ENCODE data around the gene NXPH4. TPM values are rescaled to one million over a fixed set of nuclear protein-coding genes. Genes with fewer than 3 reads are reported as not detected.

Gene NXPH4
- total RNA-seq, 6 donors from 2014 or later = 0.20 to 0.94 (median 0.22) TPM; not detected in 3

DNA sequence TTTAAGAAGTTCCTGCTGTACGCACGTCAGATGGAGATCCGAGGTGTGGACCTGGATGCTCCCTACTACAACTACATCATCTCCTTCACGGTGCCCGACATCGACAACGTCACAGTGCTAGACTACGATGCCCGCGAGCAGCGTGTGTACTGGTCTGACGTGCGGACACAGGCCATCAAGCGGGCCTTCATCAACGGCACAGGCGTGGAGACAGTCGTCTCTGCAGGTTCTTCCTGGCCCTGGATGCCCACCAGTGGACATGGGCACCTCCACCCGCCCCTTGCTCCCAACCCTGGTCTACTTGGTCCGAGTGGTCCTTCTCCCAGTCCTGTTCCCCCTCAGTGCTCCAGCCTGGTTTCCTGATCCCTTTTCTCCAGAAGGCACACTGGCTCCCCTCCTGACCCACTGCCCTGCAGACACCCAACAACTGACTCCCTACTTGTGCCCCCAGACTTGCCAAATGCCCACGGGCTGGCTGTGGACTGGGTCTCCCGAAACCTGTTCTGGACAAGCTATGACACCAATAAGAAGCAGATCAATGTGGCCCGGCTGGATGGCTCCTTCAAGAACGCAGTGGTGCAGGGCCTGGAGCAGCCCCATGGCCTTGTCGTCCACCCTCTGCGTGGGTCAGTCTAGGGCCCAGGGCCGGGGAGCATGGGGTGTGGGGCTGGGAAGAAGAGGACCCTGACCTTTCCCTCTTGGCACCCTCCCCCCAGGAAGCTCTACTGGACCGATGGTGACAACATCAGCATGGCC, 37.1 kb upstream of the NXPH4 start:
- no peak overlapping the region for H3K27ac ChIP-seq
- TF ChIP-seq, protein P1, sequence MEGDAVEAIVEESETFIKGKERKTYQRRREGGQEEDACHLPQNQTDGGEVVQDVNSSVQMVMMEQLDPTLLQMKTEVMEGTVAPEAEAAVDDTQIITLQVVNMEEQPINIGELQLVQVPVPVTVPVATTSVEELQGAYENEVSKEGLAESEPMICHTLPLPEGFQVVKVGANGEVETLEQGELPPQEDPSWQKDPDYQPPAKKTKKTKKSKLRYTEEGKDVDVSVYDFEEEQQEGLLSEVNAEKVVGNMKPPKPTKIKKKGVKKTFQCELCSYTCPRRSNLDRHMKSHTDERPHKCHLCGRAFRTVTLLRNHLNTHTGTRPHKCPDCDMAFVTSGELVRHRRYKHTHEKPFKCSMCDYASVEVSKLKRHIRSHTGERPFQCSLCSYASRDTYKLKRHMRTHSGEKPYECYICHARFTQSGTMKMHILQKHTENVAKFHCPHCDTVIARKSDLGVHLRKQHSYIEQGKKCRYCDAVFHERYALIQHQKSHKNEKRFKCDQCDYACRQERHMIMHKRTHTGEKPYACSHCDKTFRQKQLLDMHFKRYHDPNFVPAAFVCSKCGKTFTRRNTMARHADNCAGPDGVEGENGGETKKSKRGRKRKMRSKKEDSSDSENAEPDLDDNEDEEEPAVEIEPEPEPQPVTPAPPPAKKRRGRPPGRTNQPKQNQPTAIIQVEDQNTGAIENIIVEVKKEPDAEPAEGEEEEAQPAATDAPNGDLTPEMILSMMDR (IDR thresholded peaks at IDR 0.05) = no peak
- TF ChIP-seq EP300 (IDR thresholded peaks at IDR 0.05) (no peak), POLR2A (IDR thresholded peaks at IDR 0.05) (no peak), POLR2AphosphoS5 (IDR thresholded peaks at IDR 0.05) (no peak)
- no peak overlapping the region for H3K4me3 ChIP-seq
- H3K27me3 ChIP-seq = no peaks in the 10 kb centered on the region
- DNase-seq = no peak
- H3K36me3 ChIP-seq = peaks cover 12 to 72% (median 51%) of the 10 kb centered on the region in 4 donors
- 91 to 92% methylated on average over 14 to 23 of the region's 27 CpGs for WGBS, 2 donors
- ATAC-seq (ENCODE audit: low FRiP score in 2 of 2) = no peak
- H3K9me3 ChIP-seq = no peaks in the 10 kb centered on the region
- no peaks in the 10 kb centered on the region for H3K4me1 ChIP-seq

- 93 to 96% methylated on average over 16 to 20 of the region's 20 CpGs for WGBS, 2 donors
- no peaks in the 10 kb centered on the region for H3K27me3 ChIP-seq
- H3K36me3 ChIP-seq = peaks cover 12 to 77% (median 60%) of the 10 kb centered on the region in 4 donors
- ATAC-seq (ENCODE audit: low FRiP score in 2 of 2) (no peak), DNase-seq (peak in 1 of 2 donors; percentile 84)
- no peaks in the 10 kb centered on the region for H3K9me3 ChIP-seq
- H3K4me3 ChIP-seq = no peak overlapping the region
- no peak overlapping the region for H3K27ac ChIP-seq
- TF ChIP-seq POLR2AphosphoS5 (IDR thresholded peaks at IDR 0.05) (no peak), EP300 (IDR thresholded peaks at IDR 0.05) (no peak), POLR2A (IDR thresholded peaks at IDR 0.05) (no peak)
- TF ChIP-seq, protein P1 (IDR thresholded peaks at IDR 0.05) = no peak
- H3K4me1 ChIP-seq = no peaks in the 10 kb centered on the region
Measured at GRCh38 chr12:57180321-57180989, 36.1 kb upstream of the NXPH4 start.

GRCh38 chr12:57181072-57181471, 35.5 kb upstream of the NXPH4 start:
- no peak for DNase-seq
- Histone ChIP-seq H3K4me3 (no peak overlapping the region), H3K27ac (no peak overlapping the region), H3K9me3 (no peaks in the 10 kb centered on the region), H3K36me3 (peaks cover 10 to 82% (median 64%) of the 10 kb centered on the region in 4 donors), H3K27me3 (no peaks in the 10 kb centered on the region), H3K4me1 (no peaks in the 10 kb centered on the region)
- no peak for TF ChIP-seq POLR2A (IDR thresholded peaks at IDR 0.05)
- TF ChIP-seq, protein P1 (IDR thresholded peaks at IDR 0.05) = no peak
- TF ChIP-seq EP300 (IDR thresholded peaks at IDR 0.05) = no peak
- TF ChIP-seq POLR2AphosphoS5 (IDR thresholded peaks at IDR 0.05) = no peak
- no peak for ATAC-seq (ENCODE audit: low FRiP score in 2 of 2)
- 70 to 88% methylated on average over 4 to 9 of the region's 9 CpGs for WGBS, 2 donors

DNA sequence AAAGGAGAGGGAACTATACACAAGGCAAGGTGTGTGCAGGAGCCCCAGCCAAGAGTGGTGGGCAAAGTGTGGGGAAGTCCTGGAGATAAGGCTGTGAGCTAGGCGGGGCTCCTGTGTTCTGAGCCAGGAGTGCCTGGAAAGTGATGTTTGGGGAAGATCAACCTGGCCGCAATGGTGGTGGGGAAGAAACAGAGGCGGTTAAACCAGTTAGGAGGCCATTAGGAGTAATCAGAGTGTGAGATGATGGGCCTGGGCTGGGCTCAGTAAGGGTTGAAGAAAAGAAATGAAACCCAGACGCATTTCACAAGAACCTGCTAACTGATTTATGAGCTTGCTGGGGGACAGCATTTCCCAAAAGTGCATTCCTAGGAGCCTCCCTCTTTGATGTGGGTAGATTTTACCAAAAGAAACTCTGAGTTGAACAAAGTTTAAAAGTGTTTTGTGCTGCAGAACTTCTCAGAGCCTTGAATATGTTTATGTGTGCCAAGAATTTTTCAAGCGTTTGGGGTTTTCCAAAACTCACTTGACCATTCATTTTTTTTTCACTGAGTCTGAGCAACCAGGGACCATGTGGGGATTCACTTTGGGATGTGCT, 34.9 kb upstream of the NXPH4 start:
- Histone ChIP-seq H3K36me3 (peaks cover 5 to 82% (median 64%) of the 10 kb centered on the region in 4 donors), H3K27ac (no peak overlapping the region), H3K27me3 (no peaks in the 10 kb centered on the region), H3K4me3 (no peak overlapping the region), H3K4me1 (no peaks in the 10 kb centered on the region), H3K9me3 (no peaks in the 10 kb centered on the region)
- 59 to 68% methylated on average over 5 of the region's 5 CpGs for WGBS, 2 donors
- TF ChIP-seq EP300 (IDR thresholded peaks at IDR 0.05) (no peak), POLR2AphosphoS5 (IDR thresholded peaks at IDR 0.05) (no peak), POLR2A (IDR thresholded peaks at IDR 0.05) (no peak)
- TF ChIP-seq, protein P1 (IDR thresholded peaks at IDR 0.05) = no peak
- no peak for DNase-seq
- ATAC-seq (ENCODE audit: low FRiP score in 2 of 2) = peak in 1 of 2 donors; percentile 16
